Renal cortical epithelial cell (primary cell): ENCODE results near the gene PHF11. TPM values are rescaled to one million over a fixed set of nuclear protein-coding genes. Genes with fewer than 3 reads are reported as not detected.
"Not testable (repeated sequence)": the region's sequence is repeated elsewhere in the genome, so short reads cannot be mapped to it uniquely, and the experiment has no call there.

Source experiments
- DNase-seq: peaks from one replicate; pipeline ENCODE4 v3.0.0-alpha.2; 2011; ENCODE audit warnings: low read depth
- total RNA-seq: library from RNA; depleted of rRNA; stranded (reverse); fragments of >200 nt; gene quantifications from 2 replicates; pipeline ENCODE4 v1.2.3, GENCODE V29; 2014

The PHF11 gene
- total RNA-seq, 1 donor from 2014 or later, result 25.3 TPM

DNA sequence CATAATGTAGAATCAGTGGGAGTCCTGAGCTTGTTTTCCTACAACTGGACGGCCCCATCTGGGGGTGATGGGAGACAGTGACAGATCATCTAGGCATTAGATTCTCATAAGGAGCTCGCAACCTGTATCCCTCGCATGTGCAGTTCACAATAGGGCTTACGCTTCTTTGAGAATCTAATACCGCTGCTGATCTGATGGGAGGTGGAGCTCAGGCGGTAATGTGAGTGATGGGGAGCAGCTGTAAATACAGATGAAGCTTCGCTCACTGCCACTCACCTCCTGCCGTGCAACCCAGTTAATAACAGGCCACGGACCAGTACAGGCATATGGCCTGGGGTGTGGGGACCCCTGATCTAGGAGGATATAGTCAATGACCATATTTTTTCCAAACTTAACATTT is 50.8 kb downstream of the PHF11 start:
- no peak for DNase-seq

DNA sequence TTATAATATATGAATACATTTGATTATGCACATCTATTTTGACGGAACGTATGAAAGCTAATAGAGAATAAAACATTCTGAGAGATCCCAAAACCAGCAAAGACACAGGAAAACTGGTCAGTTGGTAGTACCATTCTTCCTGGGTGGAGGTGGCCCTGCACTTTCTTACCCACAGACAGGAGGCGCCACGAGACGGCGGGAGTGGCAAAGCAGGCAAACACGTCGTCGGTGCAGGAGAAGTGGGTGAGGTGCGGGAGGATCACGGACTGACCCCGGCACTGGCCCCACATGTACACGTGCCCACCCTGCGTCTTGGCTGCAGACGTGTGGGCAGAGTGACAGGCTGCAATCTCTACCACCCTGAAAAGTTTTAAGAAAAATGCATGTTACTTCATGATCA is 53.5 kb downstream of the PHF11 start:
- no peak for DNase-seq

DNA sequence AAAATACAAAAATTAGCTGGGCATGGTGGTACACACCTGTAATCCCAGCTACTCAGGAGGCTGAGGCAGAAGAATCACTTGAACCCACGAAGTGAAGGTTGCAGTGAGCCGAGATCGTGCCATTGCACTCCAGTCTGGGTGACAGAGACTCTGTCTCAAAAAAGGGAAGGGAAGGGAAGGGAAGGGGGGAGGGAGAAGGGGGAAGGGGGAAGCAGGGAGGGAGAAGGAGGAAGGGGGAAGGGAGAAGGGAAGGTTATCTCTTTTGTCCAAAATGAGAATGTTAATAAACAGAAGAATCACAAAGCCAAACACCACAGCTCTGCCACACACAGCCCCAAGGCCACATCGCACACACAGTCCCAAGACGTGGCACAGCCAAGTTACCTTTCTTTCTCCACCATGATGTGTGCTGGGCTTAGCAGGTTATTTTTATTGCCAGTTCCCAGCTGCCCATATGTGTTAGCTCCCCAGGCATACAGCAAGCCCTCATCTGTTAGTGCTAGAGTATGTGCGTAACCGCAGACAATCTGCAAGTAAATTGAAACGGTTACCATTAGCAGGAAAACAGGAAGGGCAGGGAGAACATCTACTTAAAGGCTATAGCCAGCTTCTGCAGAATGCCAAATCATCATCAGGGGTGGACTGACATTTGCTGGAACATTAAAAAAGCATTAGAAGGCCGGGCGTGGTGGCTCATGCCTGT is 55.3 kb downstream of the PHF11 start:
- DNase-seq, result no peak

DNA sequence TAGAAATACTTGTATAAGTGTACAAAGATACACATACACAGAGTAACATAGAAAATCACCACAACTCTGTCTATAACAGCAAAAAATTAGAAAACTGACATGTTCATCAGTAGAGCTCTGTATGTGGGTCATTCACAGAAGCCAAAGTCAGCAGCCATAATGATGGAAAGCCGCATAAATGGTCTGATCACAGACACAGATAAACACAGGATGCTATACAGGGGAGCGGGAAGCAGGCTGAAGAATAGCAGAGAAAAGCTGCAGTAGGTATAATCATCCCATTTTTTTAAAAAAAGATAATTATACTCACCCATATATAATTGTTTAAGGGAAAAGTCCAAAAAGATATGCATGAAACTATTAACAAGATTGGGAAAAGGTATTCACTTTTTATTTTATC is 58.1 kb downstream of the PHF11 start:
- DNase-seq, result no peak

DNA sequence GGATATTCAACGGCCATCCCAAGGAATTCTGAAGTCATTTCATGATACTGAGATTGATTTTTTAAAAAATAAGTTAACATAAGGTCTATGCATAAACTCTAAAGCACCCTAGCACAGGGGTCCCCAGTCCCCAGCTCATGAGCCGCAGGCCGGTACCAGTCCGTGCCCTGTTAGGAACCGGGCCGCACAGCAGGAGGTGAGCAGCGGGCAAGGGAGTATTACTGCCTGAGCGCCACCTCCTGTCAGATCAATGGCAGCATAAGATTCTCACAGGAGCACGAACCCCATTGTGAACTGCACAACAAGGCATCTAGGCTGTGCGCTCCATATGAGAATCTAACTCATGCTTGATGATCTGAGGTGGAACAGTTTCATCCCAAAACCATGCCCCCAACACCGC is 58.6 kb downstream of the PHF11 start:
- DNase-seq, result no peak

DNA sequence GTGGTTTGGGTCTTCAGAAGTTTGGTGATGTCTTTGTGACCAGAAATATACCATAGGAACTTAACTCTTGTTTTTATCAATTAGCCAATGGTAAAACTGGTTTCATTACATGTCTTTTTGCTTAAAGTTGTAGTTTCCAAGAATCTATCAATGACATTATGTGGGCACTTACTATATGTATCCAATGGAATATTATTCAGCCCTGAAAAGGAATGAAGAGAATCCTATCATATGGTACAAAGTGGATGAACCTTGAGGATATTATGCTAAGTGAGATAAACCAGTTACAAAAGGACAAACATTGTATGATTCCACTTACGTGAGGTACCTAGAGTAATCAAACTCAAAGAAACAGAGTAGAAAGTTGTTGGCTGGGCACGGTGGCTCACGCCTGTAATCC is 63.3 kb downstream of the PHF11 start:
- no peak for DNase-seq

DNA sequence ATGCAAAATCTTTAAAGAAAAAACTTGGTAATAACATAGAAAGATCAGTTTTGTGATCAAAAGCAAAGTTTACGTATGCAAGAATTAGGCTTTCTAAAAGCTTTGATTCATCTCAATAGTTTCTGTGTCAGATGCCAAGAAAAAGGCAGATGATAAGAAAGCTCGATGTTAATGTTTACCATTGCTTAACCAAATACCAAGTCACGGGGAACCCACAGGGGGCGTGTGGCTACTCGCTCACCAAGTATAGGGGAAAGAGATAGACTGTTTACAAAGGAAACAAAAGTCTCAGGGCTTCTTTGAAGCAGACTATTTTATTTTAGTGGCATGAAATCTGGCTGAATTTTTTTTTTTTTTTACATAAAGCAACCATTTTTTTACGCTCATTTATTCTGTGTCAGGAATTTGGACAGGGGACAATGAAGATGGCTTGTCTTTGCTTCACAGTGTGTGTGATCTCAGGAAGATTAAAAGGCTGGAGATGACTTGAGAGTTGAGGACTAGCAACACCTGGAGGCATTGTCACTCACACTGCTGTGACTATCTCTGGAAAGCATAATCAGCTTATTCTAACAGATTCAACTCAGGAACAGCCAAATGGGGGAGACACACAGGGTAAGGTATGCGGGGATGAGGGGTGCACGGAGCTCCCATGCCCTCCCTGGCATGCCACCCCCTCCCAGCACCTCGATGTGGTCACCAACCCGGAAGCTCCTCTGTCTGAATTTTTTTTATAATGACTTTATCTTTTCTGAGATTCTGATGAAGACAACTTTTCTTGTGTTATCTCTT is 64.7 kb downstream of the PHF11 start:
- DNase-seq, result peak; percentile 83

DNA sequence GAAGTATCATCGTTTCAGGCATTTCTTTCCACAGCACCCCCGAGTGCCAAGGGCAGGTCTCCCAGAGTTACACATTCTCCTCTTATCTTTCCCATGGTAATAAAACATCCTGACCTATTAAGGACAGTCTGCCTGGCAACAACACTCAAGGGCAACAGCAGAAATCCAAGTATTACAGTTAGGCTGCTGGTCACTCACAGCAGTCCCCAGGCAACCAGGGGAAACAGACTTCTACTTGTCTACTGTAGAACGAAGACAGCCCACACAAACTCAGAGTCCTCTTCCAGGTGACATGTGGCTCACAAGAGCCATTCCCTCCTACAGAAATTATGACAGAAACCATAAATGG is 65.3 kb downstream of the PHF11 start:
- peak; percentile 44 for DNase-seq

DNA sequence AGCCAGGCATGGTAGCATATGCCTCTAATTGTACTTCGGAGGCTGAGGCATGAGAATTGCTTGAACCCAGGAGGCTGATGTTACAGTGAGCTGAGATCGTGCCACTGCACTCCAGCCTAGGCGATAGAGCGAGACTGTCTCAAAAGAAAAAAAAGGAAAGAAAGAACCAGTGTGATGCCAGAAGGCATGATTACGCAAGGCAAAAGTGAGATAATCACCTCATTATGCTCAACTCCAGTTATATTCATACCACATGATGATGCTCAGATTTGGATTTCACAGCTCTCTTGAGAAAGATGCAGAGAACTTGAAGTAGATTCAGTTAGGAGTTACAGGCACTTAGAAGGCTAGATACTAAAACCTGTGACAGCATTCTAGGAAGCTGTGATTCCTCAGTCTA is 67.8 kb downstream of the PHF11 start:
- DNase-seq, result peak; percentile 64

DNA sequence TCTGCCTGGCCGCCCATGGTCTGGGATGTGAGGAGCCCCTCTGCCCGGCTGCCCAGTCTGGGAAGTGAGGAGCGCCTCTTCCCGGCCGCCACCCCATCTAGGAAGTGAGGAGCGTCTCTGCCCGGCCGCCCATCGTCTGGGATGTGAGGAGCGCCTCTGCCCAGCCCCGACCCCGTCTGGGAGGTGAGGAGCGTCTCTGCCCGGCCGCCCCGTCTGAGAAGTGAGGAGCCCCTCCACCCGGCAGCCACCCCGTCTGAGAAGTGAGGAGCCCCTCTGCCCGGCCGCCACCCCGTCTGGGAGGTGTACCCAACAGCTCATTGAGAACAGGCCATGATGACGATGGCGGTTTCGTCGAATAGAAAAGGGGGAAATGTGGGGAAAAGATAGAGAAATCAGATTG is 69.7 kb downstream of the PHF11 start:
- DNase-seq, result not testable (repeated sequence)

DNA sequence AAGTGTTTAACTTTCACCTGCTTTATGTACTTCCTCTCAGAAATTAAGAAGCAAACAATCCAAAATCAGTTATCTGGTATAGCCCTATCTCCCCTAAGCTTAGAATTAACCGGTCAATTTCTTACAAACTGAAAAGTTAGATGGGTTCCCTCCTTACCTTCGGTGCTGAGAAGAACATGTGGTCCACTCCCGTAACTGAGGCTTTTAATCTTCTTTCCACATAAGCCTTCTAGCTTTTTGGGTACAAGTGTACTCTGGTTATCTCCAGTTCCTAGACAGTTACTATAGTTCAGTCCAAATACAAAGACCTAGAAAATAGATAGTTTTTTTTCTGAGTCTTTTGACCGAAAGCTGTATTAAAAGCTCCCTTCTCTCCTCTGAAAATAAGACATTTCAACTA is 70.7 kb downstream of the PHF11 start:
- DNase-seq, result no peak

DNA sequence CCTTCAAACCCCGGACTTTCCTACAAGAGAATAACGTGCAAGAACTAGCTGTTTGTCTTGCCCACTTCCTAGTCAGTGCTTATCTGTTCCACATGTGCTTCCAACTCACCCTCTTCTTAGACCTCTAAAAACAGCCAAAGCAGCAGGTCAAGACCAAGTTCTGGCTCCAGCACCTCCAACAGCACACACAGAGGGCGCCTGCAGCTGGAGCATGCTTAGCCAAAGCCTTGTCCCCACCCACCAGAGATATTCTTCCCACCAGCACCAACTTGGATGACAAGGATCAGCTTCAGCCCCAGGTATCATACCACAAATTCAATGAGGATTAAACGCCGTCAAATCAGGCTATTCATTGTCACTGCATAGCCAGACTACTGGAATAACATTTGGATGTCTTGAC is 71.7 kb downstream of the PHF11 start:
- no peak for DNase-seq

DNA sequence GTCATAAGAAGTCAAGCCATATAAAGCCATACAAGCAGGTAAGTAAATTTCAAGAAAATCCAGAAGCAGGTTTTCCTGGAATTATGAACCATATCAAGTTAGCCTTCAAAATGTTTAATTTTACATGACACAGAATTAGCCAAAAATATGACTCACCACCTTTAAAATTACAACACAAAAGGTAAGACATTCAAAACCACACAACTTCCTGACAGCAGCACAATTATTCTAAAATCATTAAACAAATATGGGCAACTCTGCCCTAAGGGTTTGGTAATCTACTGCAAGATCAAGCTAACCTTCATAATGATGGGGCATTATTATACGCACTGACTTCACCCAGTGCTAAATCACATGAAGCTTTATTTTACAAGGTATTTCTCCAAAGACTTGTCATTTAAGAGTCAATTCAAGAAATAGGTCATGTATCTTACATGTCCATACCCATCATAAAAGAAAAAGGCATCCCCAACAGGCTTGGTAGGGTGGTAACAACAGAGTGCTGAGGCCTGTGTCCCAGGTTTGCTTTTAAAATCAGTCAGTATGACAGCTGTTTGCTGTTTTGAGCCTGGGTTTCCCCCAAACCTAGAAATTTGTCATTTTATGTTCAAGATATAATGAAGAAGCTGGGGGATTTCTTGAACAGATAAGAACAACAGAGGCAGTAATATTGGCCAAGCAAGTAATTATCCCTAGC is 74.4 kb downstream of the PHF11 start:
- peak; percentile 67 for DNase-seq

DNA sequence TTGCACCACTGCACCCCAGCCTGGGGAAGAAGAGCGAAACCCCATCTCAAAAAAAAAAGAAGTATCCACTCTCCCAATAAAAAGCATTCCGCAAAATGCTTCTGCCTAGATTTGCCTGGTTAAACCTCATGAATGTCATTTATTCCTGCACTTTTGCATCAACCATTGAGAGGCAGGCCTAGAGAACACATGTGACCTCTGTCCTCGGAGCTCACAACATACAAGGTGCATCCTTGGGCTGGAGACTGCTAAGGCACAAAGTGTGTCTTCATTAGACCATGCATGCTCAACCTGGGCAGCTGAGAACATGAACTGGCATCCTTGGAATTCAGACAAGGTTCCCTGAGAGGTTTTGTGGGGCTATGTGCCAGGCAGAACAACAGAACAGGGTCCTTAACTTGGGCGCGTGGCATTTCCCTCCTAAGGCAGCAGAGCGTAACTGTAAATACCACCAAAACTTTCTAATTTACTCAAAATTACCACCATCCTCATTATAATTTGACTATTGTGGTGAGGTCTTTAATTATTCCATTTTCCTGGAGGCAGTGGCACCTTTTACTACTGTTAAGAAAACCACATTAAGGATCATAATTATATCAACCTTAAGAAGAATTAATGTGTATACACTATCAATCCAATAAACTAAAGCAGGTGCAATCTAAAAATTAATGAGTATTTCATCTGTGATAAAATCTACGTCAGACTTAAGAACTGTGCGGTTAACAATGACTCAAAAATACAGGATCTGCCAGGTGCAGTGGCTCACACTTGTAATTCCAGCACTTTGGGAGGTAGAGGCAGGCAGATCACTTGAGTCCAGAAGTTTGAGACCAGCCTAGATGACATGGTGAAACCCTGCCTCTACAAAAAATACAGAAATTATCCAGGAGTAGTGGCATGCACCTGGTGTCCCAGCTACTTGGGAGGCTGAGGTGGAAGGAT is 75.8 kb downstream of the PHF11 start:
- DNase-seq, result peak; percentile 44

Other genes starting within 250 kb of the PHF11 start
- gene CDADC1, start 248.0 kb upstream of the PHF11 start, total RNA-seq, result 5.2 and 7.5 TPM in 2 replicates
- gene CAB39L, start 51.9 kb upstream of the PHF11 start, total RNA-seq, result 10.2 and 12.2 TPM in 2 replicates
- gene SETDB2, start 51.7 kb upstream of the PHF11 start, total RNA-seq, result 5.7 and 12.0 TPM in 2 replicates
- gene RCBTB1, start 89.6 kb downstream of the PHF11 start, total RNA-seq, result 17.2 and 21.1 TPM in 2 replicates
- under 0.01 TPM in 1 of 2 replicates, not detected in the other for gene ARL11, start 132.6 kb downstream of the PHF11 start, total RNA-seq
- gene EBPL, start 195.5 kb downstream of the PHF11 start, total RNA-seq, result 55.4 and 67.2 TPM in 2 replicates